ENCODE results near the gene CDKN2A.

Gene CDKN2A

GRCh38 chr9:22033012-22033630, 38.9 kb upstream of the CDKN2A start:
- Histone ChIP-seq H2AFZ (ENCODE audit: low read length) (no peak overlapping the region), H3K9ac (ENCODE audit: low read depth, low read length, poor library complexity, severe bottlenecking) (no peak overlapping the region), H3K4me1 (ENCODE audit: insufficient read depth, low read length, poor library complexity, severe bottlenecking) (peaks cover 44% of the 10 kb centered on the region), H3K9me2 (replicated peaks; ENCODE audit: low read depth, low read length) (no peaks in the 10 kb centered on the region), H3K4me3 (ENCODE audit: low read length, poor library complexity, severe bottlenecking) (no peak overlapping the region), H4K20me1 (ENCODE audit: insufficient read depth, low read length, poor library complexity, severe bottlenecking) (no peaks in the 10 kb centered on the region), H3K4me2 (ENCODE audit: low read depth, low read length, poor library complexity, severe bottlenecking) (no peak overlapping the region), H3F3A (ENCODE audit: low read depth) (no peaks in the 10 kb centered on the region), H3K27me3 (ENCODE audit: insufficient read depth, low read length, poor library complexity, severe bottlenecking) (no peaks in the 10 kb centered on the region), H3K79me2 (ENCODE audit: insufficient read depth, low read length) (no peaks in the 10 kb centered on the region), H3K36me3 (ENCODE audit: insufficient read depth, low read length) (peaks cover 6% of the 10 kb centered on the region; the same call in 1 of the 2 replicates), H3K9me3 (ENCODE audit: insufficient read depth, low read depth, low read length) (no peaks in the 10 kb centered on the region)
- TF ChIP-seq EZH2phosphoT487 (IDR thresholded peaks at IDR 0.05; ENCODE audit: borderline replicate concordance) (no peak), CTCF (conservative IDR thresholded peaks at IDR 0.05; ENCODE audit: low read length) (no peak)

- Histone ChIP-seq H3K4me1 (ENCODE audit: insufficient read depth, low read length, poor library complexity, severe bottlenecking) (peaks cover 32% of the 10 kb centered on the region), H3F3A (ENCODE audit: low read depth) (no peaks in the 10 kb centered on the region), H2AFZ (ENCODE audit: low read length) (no peak overlapping the region), H3K9me2 (replicated peaks; ENCODE audit: low read depth, low read length) (no peaks in the 10 kb centered on the region), H4K20me1 (ENCODE audit: insufficient read depth, low read length, poor library complexity, severe bottlenecking) (no peaks in the 10 kb centered on the region), H3K79me2 (ENCODE audit: insufficient read depth, low read length) (no peaks in the 10 kb centered on the region), H3K4me2 (ENCODE audit: low read depth, low read length, poor library complexity, severe bottlenecking) (no peak overlapping the region), H3K4me3 (ENCODE audit: low read length, poor library complexity, severe bottlenecking) (no peak overlapping the region), H3K9me3 (ENCODE audit: insufficient read depth, low read depth, low read length) (no peaks in the 10 kb centered on the region), H3K9ac (ENCODE audit: low read depth, low read length, poor library complexity, severe bottlenecking) (no peak overlapping the region), H3K36me3 (ENCODE audit: insufficient read depth, low read length) (peaks cover 6% of the 10 kb centered on the region; the same call in 1 of the 2 replicates), H3K27me3 (ENCODE audit: insufficient read depth, low read length, poor library complexity, severe bottlenecking) (no peaks in the 10 kb centered on the region)
- TF ChIP-seq CTCF (conservative IDR thresholded peaks at IDR 0.05; ENCODE audit: low read length) (no peak), EZH2phosphoT487 (IDR thresholded peaks at IDR 0.05; ENCODE audit: borderline replicate concordance) (no peak)
Measured at GRCh38 chr9:22031655-22032411, 37.6 kb upstream of the CDKN2A start.

GRCh38 chr9:22030101-22030598, 36.0 kb upstream of the CDKN2A start:
- Histone ChIP-seq H3K9me3 (ENCODE audit: insufficient read depth, low read depth, low read length) (no peaks in the 10 kb centered on the region), H3K9me2 (replicated peaks; ENCODE audit: low read depth, low read length) (no peaks in the 10 kb centered on the region), H3K36me3 (ENCODE audit: insufficient read depth, low read length) (peaks cover 6% of the 10 kb centered on the region; the same call in 1 of the 2 replicates), H3K27me3 (ENCODE audit: insufficient read depth, low read length, poor library complexity, severe bottlenecking) (no peaks in the 10 kb centered on the region), H3F3A (ENCODE audit: low read depth) (no peaks in the 10 kb centered on the region), H3K4me3 (ENCODE audit: low read length, poor library complexity, severe bottlenecking) (no peak overlapping the region), H3K79me2 (ENCODE audit: insufficient read depth, low read length) (peaks cover 15% of the 10 kb centered on the region; the same call in 1 of the 2 replicates), H3K9ac (ENCODE audit: low read depth, low read length, poor library complexity, severe bottlenecking) (no peak overlapping the region), H3K4me1 (ENCODE audit: insufficient read depth, low read length, poor library complexity, severe bottlenecking) (peaks cover 19% of the 10 kb centered on the region), H3K4me2 (ENCODE audit: low read depth, low read length, poor library complexity, severe bottlenecking) (no peak overlapping the region), H4K20me1 (ENCODE audit: insufficient read depth, low read length, poor library complexity, severe bottlenecking) (no peaks in the 10 kb centered on the region), H2AFZ (ENCODE audit: low read length) (no peak overlapping the region)
- TF ChIP-seq CTCF (conservative IDR thresholded peaks at IDR 0.05; ENCODE audit: low read length), result no peak
- no peak for TF ChIP-seq EZH2phosphoT487 (IDR thresholded peaks at IDR 0.05; ENCODE audit: borderline replicate concordance)

Data from Loucy (cell line).